H9 (cell line): ENCODE results near the gene CENPVL3. TPM values are rescaled to one million over a fixed set of nuclear protein-coding genes. Genes with fewer than 3 reads are reported as not detected.

Experiments
- DNase-seq: peaks from one replicate; pipeline ENCODE4 v3.0.0-alpha.2; 2017
- H2AFZ ChIP-seq: one replicate; pipeline ENCODE4 v1.6.1; 2013; ENCODE audit warnings: mild to moderate bottlenecking, low read length, control low read depth, moderate library complexity
- H2AK5ac ChIP-seq: 2 replicates; pipeline ENCODE4 v1.6.1; 2013; ENCODE audit warnings: low read length, control low read depth, mixed read lengths; ENCODE audit not compliant: insufficient read length
- H2BK120ac ChIP-seq: one replicate; pipeline ENCODE4 v1.6.1; 2013; ENCODE audit warnings: low read depth, mild to moderate bottlenecking, low read length, control low read depth, inconsistent platforms; ENCODE audit not compliant: poor library complexity, severe bottlenecking
- H2BK12ac ChIP-seq: 2 replicates; pipeline ENCODE4 v1.6.1; 2013; ENCODE audit warnings: low read length, control low read depth, mixed read lengths, low read depth; ENCODE audit not compliant: insufficient read length
- H2BK15ac ChIP-seq: 2 replicates; pipeline ENCODE4 v1.6.1; 2013; ENCODE audit warnings: low read depth, low read length, control low read depth
- H2BK20ac ChIP-seq: one replicate; pipeline ENCODE4 v1.6.1; 2013; ENCODE audit warnings: low read depth, mild to moderate bottlenecking, low read length, control low read depth, inconsistent platforms; ENCODE audit not compliant: poor library complexity, severe bottlenecking
- H2BK5ac ChIP-seq: 2 replicates; pipeline ENCODE4 v1.6.1; 2013; ENCODE audit warnings: low read length, control low read depth, mixed read lengths; ENCODE audit not compliant: insufficient read length
- H3K14ac ChIP-seq: 2 replicates; pipeline ENCODE4 v1.6.1; 2013; ENCODE audit warnings: low read length, control low read depth; ENCODE audit not compliant: insufficient read depth
- H3K18ac ChIP-seq: 2 replicates; pipeline ENCODE4 v1.6.1; 2013; ENCODE audit warnings: low read depth, mild to moderate bottlenecking, mixed read lengths, low read length, control low read depth; ENCODE audit not compliant: insufficient read length
- H3K23ac ChIP-seq: 2 replicates; pipeline ENCODE4 v1.6.1; 2013; ENCODE audit warnings: low read length, control low read depth, mixed read lengths, low read depth; ENCODE audit not compliant: insufficient read length
- H3K23me2 ChIP-seq: 2 replicates; pipeline ENCODE4 v1.6.1; 2013; ENCODE audit warnings: low read depth, mild to moderate bottlenecking, mixed read lengths, low read length, control low read depth; ENCODE audit not compliant: insufficient read length, poor library complexity, severe bottlenecking
- H3K27ac ChIP-seq: 2 replicates; pipeline ENCODE4 v1.5.1; 2013; ENCODE audit warnings: low read length, control low read depth, mixed read lengths, low read depth; ENCODE audit not compliant: insufficient read length
- H3K27me3 ChIP-seq: 2 replicates; pipeline ENCODE4 v1.6.1; 2013; ENCODE audit warnings: low read length, control low read depth, inconsistent platforms; ENCODE audit not compliant: insufficient read depth
- H3K4ac ChIP-seq: 2 replicates; pipeline ENCODE4 v1.6.1; 2013; ENCODE audit warnings: low read depth, mild to moderate bottlenecking, control low read depth, inconsistent platforms, low read length, moderate library complexity
- H3K4me1 ChIP-seq: 2 replicates; pipeline ENCODE4 v1.6.1; 2013; ENCODE audit warnings: low read length, control low read depth, inconsistent platforms; ENCODE audit not compliant: insufficient read depth
- H3K4me2 ChIP-seq: 2 replicates; pipeline ENCODE4 v1.6.1; 2013; ENCODE audit warnings: low read length, control low read depth, mixed read lengths; ENCODE audit not compliant: insufficient read length, insufficient read depth
- H3K56ac ChIP-seq: 2 replicates; pipeline ENCODE4 v1.6.1; 2013; ENCODE audit warnings: low read depth, mild to moderate bottlenecking, mixed read lengths, low read length, control low read depth; ENCODE audit not compliant: insufficient read length
- H3K79me1 ChIP-seq: 2 replicates; pipeline ENCODE4 v1.6.1; 2013; ENCODE audit warnings: low read depth, mild to moderate bottlenecking, moderate library complexity, low read length, control low read depth, inconsistent platforms; ENCODE audit not compliant: insufficient read depth, poor library complexity, severe bottlenecking
- H3K79me2 ChIP-seq: 2 replicates; pipeline ENCODE4 v1.6.1; 2013; ENCODE audit warnings: low read length, control low read depth, inconsistent platforms; ENCODE audit not compliant: insufficient read depth
- H3K9ac ChIP-seq: 2 replicates; pipeline ENCODE4 v1.6.1; 2013; ENCODE audit warnings: low read length, control low read depth, mixed read lengths; ENCODE audit not compliant: insufficient read length; ENCODE audit errors: extremely low read depth
- H3K9me3 ChIP-seq: one replicate; pipeline ENCODE4 v1.6.1; 2013; ENCODE audit warnings: low read depth, low read length, inconsistent platforms; ENCODE audit not compliant: control insufficient read depth
- H3T11ph ChIP-seq: one replicate; pipeline ENCODE4 v1.6.1; 2013; ENCODE audit warnings: mild to moderate bottlenecking, low read length, control low read depth, inconsistent platforms
- H4K20me1 ChIP-seq: one replicate; pipeline ENCODE4 v1.6.1; 2013; ENCODE audit not compliant: control insufficient read depth, insufficient read length, insufficient read depth
- H4K5ac ChIP-seq: 2 replicates; pipeline ENCODE4 v1.6.1; 2013; ENCODE audit warnings: low read depth, mild to moderate bottlenecking, mixed read lengths, low read length, control low read depth; ENCODE audit not compliant: insufficient read length
- H4K8ac ChIP-seq: replicated peaks from 2 replicates; pipeline ENCODE4 v1.6.1; 2013; ENCODE audit warnings: low read length, control low read depth, mixed read lengths, low read depth; ENCODE audit not compliant: insufficient read length
- H4K91ac ChIP-seq: 2 replicates; pipeline ENCODE4 v1.6.1; 2013; ENCODE audit warnings: low read depth, mild to moderate bottlenecking, moderate library complexity, mixed read lengths, low read length, control low read depth; ENCODE audit not compliant: insufficient read length
- H3K27ac Mint-ChIP-seq, 3 experiments: 2 replicates in 2 of 3; 3 replicates in 1 of 3; pipeline ENCODE4 v1.8.0; 2020 to 2021; ENCODE audit warnings: mixed read lengths in 3 of 3, mild to moderate bottlenecking in 1 of 3, moderate library complexity in 1 of 3
- H3K27me3 Mint-ChIP-seq: 2 replicates; pipeline ENCODE4 v1.8.0; 2021; ENCODE audit warnings: low read depth, mild to moderate bottlenecking, moderate library complexity, mixed read lengths
- H3K36me3 Mint-ChIP-seq, 3 experiments: 2 replicates in 2 of 3; 3 replicates in 1 of 3; pipeline ENCODE4 v1.8.0; 2020 to 2021; ENCODE audit warnings: low read depth in 3 of 3, mixed read lengths in 3 of 3; ENCODE audit not compliant: insufficient read depth in 1 of 3
- H3K4me1 Mint-ChIP-seq, 2 experiments: 2 replicates each; pipeline ENCODE4 v1.8.0; 2020; ENCODE audit warnings: mixed read lengths in 2 of 2
- H3K4me3 Mint-ChIP-seq, 2 experiments: 2 replicates in 1 of 2; 3 replicates in 1 of 2; pipeline ENCODE4 v1.8.0; 2020 to 2021; ENCODE audit warnings: mild to moderate bottlenecking in 2 of 2, mixed read lengths in 2 of 2, moderate library complexity in 1 of 2
- H3K9me3 Mint-ChIP-seq, 2 experiments: 2 replicates in 1 of 2; 3 replicates in 1 of 2; pipeline ENCODE4 v1.8.0; 2020; ENCODE audit warnings: mild to moderate bottlenecking in 2 of 2, mixed read lengths in 2 of 2, moderate library complexity in 1 of 2
- WGBS: extraction: QIAGEN DNeasy Blood & Tissue Kit; methylation state at CpG from one replicate; pipeline ENCODE4 v1.1.7; 2013; ENCODE audit warnings: missing lambda C conversion rate, low lambda C conversion rate, mixed read lengths; ENCODE audit not compliant: insufficient read length; ENCODE audit errors: extremely low coverage; 5-methylcytosine and 5-hydroxymethylcytosine counted together
- total RNA-seq: library from RNA; stranded (reverse); gene quantifications from 2 replicates; pipeline ENCODE4 v1.2.1, GENCODE V29; 2021
- TF ChIP-seq, protein P1 (sequence below): fragments of 200-600 bp; sonication (generic); conservative IDR thresholded peaks from 3 replicates; pipeline ENCODE4 v1.8.0; 2021; ENCODE audit warnings: antibody characterized with exemption, mild to moderate bottlenecking

Gene CENPVL3
- total RNA-seq, 1 experiment from 2014 or later, result 3.3 TPM

GRCh38 chrX:51606446-51606845, 12.3 kb downstream of the CENPVL3 start:
- no CpG with 5 or more reads among the region's 2 CpGs for WGBS
- TF ChIP-seq, protein P1, sequence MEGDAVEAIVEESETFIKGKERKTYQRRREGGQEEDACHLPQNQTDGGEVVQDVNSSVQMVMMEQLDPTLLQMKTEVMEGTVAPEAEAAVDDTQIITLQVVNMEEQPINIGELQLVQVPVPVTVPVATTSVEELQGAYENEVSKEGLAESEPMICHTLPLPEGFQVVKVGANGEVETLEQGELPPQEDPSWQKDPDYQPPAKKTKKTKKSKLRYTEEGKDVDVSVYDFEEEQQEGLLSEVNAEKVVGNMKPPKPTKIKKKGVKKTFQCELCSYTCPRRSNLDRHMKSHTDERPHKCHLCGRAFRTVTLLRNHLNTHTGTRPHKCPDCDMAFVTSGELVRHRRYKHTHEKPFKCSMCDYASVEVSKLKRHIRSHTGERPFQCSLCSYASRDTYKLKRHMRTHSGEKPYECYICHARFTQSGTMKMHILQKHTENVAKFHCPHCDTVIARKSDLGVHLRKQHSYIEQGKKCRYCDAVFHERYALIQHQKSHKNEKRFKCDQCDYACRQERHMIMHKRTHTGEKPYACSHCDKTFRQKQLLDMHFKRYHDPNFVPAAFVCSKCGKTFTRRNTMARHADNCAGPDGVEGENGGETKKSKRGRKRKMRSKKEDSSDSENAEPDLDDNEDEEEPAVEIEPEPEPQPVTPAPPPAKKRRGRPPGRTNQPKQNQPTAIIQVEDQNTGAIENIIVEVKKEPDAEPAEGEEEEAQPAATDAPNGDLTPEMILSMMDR, result no peak
- Histone ChIP-seq H2AK5ac (no peak overlapping the region), H3K27ac (no peak overlapping the region), H3K27me3 (no peaks in the 10 kb centered on the region), H3K23ac (no peak overlapping the region), H3K4me1 (no peaks in the 10 kb centered on the region), H3K18ac (no peak overlapping the region), H3K79me1 (no peaks in the 10 kb centered on the region), H3K4me2 (no peak overlapping the region), H2BK20ac (no peak overlapping the region), H2AFZ (no peak overlapping the region), H2BK15ac (no peak overlapping the region), H2BK120ac (no peak overlapping the region), H2BK12ac (no peak overlapping the region), H4K91ac (no peak overlapping the region), H3K56ac (no peak overlapping the region), H4K8ac (no peak overlapping the region), H4K5ac (no peak overlapping the region), H4K20me1 (no peaks in the 10 kb centered on the region), H3K79me2 (no peaks in the 10 kb centered on the region), H3K9me3 (peaks cover 28% of the 10 kb centered on the region), H2BK5ac (no peak overlapping the region), H3K23me2 (no peaks in the 10 kb centered on the region), H3K9ac (no peak overlapping the region), H3K14ac (no peak overlapping the region), H3K4ac (no peak overlapping the region), H3T11ph (no peak overlapping the region)
- H3K9me3 Mint-ChIP-seq, result peaks cover 48 to 50% of the 10 kb centered on the region in 2 experiments
- no peak for DNase-seq
- H3K36me3 Mint-ChIP-seq, result no peaks in the 10 kb centered on the region; a peak in 1 of 7 replicates
- no peak overlapping the region for H3K27ac Mint-ChIP-seq
- no peaks in the 10 kb centered on the region for H3K27me3 Mint-ChIP-seq
- H3K4me3 Mint-ChIP-seq, result no peak overlapping the region
- H3K4me1 Mint-ChIP-seq, result no peaks in the 10 kb centered on the region
